Endothelial cell (in vitro differentiated cells): ENCODE measurements around the gene PTPRK. TPM values are rescaled to one million over a fixed set of nuclear protein-coding genes. Genes with fewer than 3 reads are reported as not detected.
"Not testable (repeated sequence)": the region's sequence is repeated elsewhere in the genome, so short reads cannot be mapped to it uniquely, and the experiment has no call there.

Source experiments
- DNase-seq: peaks from one replicate; pipeline ENCODE4 v3.0.0; 2021; ENCODE audit warnings: low spot score
- H3K27ac Mint-ChIP-seq: one replicate; pipeline ENCODE4 v1.8.0; 2021; ENCODE audit warnings: mixed read lengths, inconsistent platforms; ENCODE audit not compliant: unreplicated experiment
- H3K27me3 Mint-ChIP-seq: one replicate; pipeline ENCODE4 v1.8.0; 2021; ENCODE audit warnings: mild to moderate bottlenecking, moderate library complexity, mixed read lengths, inconsistent platforms; ENCODE audit not compliant: unreplicated experiment
- H3K36me3 Mint-ChIP-seq: one replicate; pipeline ENCODE4 v1.8.0; 2021; ENCODE audit warnings: mild to moderate bottlenecking, low read depth, mixed read lengths, inconsistent platforms; ENCODE audit not compliant: unreplicated experiment
- H3K4me1 Mint-ChIP-seq: one replicate; pipeline ENCODE4 v1.8.0; 2021; ENCODE audit warnings: mild to moderate bottlenecking, mixed read lengths, inconsistent platforms; ENCODE audit not compliant: unreplicated experiment
- H3K4me3 Mint-ChIP-seq: one replicate; pipeline ENCODE4 v1.8.0; 2021; ENCODE audit warnings: mild to moderate bottlenecking, mixed read lengths, inconsistent platforms; ENCODE audit not compliant: unreplicated experiment
- H3K9me3 Mint-ChIP-seq: one replicate; pipeline ENCODE4 v1.8.0; 2021; ENCODE audit warnings: mixed read lengths, inconsistent platforms; ENCODE audit not compliant: unreplicated experiment
- total RNA-seq: library from RNA; stranded (reverse); fragmentation: NEBNext Ultra II Directional; extraction: Animal tissue kit (Norgen Biotek cat#: 25700); gene quantifications from one replicate; pipeline ENCODE4 v1.2.1, GENCODE V29; 2021; ENCODE audit not compliant: unreplicated experiment
- TF ChIP-seq, protein P1 (sequence below): fragments of 200-600 bp; sonication (generic); IDR thresholded peaks from one replicate; pipeline ENCODE4 v1.5.0; 2021; ENCODE audit warnings: antibody characterized with exemption; ENCODE audit not compliant: unreplicated experiment

The PTPRK gene
- total RNA-seq, 1 donor from 2014 or later = 47.3 TPM

DNA sequence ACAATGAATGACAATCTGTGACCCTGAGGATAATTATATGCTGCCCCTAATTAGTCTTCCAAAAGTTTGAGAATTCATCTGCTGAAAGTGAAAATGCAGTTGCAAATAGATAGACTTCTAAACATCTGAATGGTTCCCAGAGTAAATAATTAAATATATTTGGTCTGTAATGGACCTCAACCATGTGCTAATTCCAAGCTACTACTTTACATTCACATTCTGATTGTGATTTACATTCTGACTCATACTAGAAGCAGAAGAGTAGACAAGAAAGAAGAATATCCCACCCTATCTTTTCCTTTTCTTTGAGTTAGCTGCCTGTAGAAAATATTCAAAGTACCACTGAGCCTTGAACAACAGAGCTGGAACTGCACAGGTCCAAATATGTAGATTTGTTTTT, 80.8 kb downstream of the PTPRK start:
- TF ChIP-seq, protein P1, sequence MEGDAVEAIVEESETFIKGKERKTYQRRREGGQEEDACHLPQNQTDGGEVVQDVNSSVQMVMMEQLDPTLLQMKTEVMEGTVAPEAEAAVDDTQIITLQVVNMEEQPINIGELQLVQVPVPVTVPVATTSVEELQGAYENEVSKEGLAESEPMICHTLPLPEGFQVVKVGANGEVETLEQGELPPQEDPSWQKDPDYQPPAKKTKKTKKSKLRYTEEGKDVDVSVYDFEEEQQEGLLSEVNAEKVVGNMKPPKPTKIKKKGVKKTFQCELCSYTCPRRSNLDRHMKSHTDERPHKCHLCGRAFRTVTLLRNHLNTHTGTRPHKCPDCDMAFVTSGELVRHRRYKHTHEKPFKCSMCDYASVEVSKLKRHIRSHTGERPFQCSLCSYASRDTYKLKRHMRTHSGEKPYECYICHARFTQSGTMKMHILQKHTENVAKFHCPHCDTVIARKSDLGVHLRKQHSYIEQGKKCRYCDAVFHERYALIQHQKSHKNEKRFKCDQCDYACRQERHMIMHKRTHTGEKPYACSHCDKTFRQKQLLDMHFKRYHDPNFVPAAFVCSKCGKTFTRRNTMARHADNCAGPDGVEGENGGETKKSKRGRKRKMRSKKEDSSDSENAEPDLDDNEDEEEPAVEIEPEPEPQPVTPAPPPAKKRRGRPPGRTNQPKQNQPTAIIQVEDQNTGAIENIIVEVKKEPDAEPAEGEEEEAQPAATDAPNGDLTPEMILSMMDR = no peak
- H3K27me3 Mint-ChIP-seq = no peaks in the 10 kb centered on the region
- H3K36me3 Mint-ChIP-seq = no peaks in the 10 kb centered on the region
- no peaks in the 10 kb centered on the region for H3K9me3 Mint-ChIP-seq
- no peak for DNase-seq
- H3K4me3 Mint-ChIP-seq = no peak overlapping the region
- H3K4me1 Mint-ChIP-seq = peaks cover 24% of the 10 kb centered on the region
- H3K27ac Mint-ChIP-seq = no peak overlapping the region

DNA sequence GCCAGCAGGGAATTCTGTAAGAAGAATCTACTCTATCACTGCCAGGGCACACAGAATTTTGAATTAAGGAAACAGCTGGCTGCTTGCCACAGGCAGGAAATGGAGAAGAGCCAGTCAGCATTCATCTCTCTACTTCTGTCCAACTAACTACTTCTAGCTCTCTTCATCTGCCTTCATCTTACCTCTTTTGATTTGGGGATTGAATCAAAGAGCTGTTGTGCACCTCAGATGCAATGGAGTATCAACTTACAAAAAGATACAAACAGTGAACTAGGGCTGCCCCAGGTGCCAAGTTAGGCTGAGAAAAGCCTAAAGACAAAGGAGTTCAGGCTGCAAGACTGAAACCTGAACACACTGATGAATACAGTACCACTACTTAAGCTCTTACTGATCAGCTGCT, 82.0 kb downstream of the PTPRK start:
- H3K27me3 Mint-ChIP-seq = no peaks in the 10 kb centered on the region
- no peaks in the 10 kb centered on the region for H3K36me3 Mint-ChIP-seq
- TF ChIP-seq, protein P1 = no peak
- H3K27ac Mint-ChIP-seq = no peak overlapping the region
- no peak overlapping the region for H3K4me3 Mint-ChIP-seq
- H3K9me3 Mint-ChIP-seq = no peaks in the 10 kb centered on the region
- H3K4me1 Mint-ChIP-seq = peaks cover 15% of the 10 kb centered on the region
- no peak for DNase-seq

DNA sequence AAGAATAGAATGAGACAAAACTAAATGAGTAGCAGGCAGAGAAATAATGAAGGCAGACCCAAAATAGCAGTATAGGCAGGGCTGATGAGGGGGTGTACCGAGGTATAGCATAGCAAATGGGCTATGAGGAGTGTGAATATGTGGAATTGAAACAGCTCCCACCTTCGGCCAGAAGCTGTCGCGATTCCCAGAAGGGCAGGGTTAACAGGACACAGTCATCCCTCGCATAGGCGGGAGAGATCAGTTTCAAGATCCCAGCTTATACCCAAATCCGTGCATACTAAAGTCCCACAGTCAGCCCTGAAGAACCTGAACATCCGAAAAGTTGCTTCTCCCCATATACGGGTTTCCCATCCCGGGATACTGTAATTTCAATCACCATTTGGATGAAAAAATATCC, 82.7 kb downstream of the PTPRK start:
- TF ChIP-seq, protein P1 = no peak
- Mint-ChIP-seq H3K36me3 (no peaks in the 10 kb centered on the region), H3K4me1 (peaks cover 10% of the 10 kb centered on the region), H3K27ac (no peak overlapping the region), H3K9me3 (no peaks in the 10 kb centered on the region), H3K4me3 (no peak overlapping the region), H3K27me3 (no peaks in the 10 kb centered on the region)
- no peak for DNase-seq

DNA sequence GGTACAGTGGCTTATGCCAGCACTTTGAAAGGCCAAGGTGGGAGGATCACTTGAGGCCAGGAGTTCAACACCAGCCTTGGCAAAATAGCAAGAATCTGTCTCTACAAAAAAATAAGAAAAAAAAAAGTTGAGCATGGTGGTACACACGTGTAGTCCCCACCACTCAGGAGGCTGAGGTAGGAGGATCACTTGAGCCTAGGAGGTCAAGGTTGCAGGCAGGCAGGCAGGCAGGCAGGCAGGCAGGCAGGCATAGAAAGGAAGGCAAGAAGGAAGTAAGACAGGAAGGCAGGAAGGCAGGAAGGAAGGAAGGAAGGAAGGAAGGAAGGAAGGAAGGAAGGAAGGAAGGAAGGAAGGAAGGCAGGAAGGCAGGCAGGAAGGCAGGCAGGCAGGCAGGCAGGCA, 85.6 kb downstream of the PTPRK start:
- not testable (repeated sequence) for H3K27me3 Mint-ChIP-seq, H3K9me3 Mint-ChIP-seq, H3K36me3 Mint-ChIP-seq, DNase-seq, H3K4me3 Mint-ChIP-seq, H3K27ac Mint-ChIP-seq
- peaks cover 14% of the 10 kb centered on the region for H3K4me1 Mint-ChIP-seq

DNA sequence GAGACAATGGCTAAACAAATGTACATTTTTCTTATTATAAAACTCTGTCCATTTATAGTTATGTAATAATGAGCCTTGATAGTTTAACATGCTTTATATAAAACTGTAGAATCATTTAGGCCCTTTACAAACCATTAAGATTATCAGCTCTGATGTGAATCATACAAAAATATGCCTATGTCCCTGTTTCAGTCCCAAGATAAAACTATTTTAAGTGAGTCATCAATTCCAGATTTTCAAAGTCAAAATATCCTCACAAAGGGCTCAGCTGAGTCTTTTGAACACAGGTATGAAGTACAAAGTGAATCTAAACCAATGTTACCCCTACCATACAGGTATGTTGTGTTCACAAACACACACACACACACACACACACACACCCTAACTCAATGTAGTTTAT, 88.0 kb downstream of the PTPRK start:
- no peak overlapping the region for H3K4me3 Mint-ChIP-seq
- DNase-seq = no peak

More for the DNA sequence above, 88.0 kb downstream of the PTPRK start:
- no peaks in the 10 kb centered on the region for H3K27me3 Mint-ChIP-seq
- H3K27ac Mint-ChIP-seq = no peak overlapping the region
- TF ChIP-seq, protein P1 = no peak
- H3K36me3 Mint-ChIP-seq = no peaks in the 10 kb centered on the region
- H3K4me1 Mint-ChIP-seq = peaks cover 4% of the 10 kb centered on the region
- H3K9me3 Mint-ChIP-seq = no peaks in the 10 kb centered on the region
